BLaER1 (cell line): Measurements from ENCODE around the gene PIANP.
"Not testable (repeated sequence)": the region's sequence is repeated elsewhere in the genome, so short reads cannot be mapped to it uniquely, and the experiment has no call there.

Experiments
- H3K27ac ChIP-seq: shearing (Covaris generic); formaldehyde crosslinking; 2 replicates; pipeline ENCODE4 v1.8.1; 2022
- H3K27me3 ChIP-seq: shearing (Covaris generic); formaldehyde crosslinking; 2 replicates; pipeline ENCODE4 v1.8.1; 2022
- H3K36me3 ChIP-seq: shearing (Covaris generic); formaldehyde crosslinking; 2 replicates; pipeline ENCODE4 v1.8.1; 2022
- H3K4me1 ChIP-seq: shearing (Covaris generic); formaldehyde crosslinking; 2 replicates; pipeline ENCODE4 v1.8.1; 2022
- H3K4me2 ChIP-seq: shearing (Covaris generic); formaldehyde crosslinking; 2 replicates; pipeline ENCODE4 v1.8.1; 2022
- H3K4me3 ChIP-seq: shearing (Covaris generic); formaldehyde crosslinking; 2 replicates; pipeline ENCODE4 v1.8.1; 2022
- H3K9ac ChIP-seq: shearing (Covaris generic); formaldehyde crosslinking; 2 replicates; pipeline ENCODE4 v1.8.1; 2022
- H3K9me3 ChIP-seq: shearing (Covaris generic); formaldehyde crosslinking; 2 replicates; pipeline ENCODE4 v1.8.1; 2022
- H4K20me1 ChIP-seq: shearing (Covaris generic); formaldehyde crosslinking; 2 replicates; pipeline ENCODE4 v1.8.1; 2022
- Cebpa-rat ChIP-seq: shearing (Covaris generic); IDR thresholded peaks from 2 replicates; pipeline ENCODE4 v1.8.1; 2022

Gene PIANP

GRCh38 chr12:6734506-6735387 is 34.1 kb upstream of the PIANP start:
- Histone ChIP-seq H4K20me1 (peaks cover 7% of the 10 kb centered on the region; the same call in 1 of the 2 replicates), H3K36me3 (peaks cover 50% of the 10 kb centered on the region), H3K4me2 (no peak overlapping the region), H3K27me3 (no peaks in the 10 kb centered on the region), H3K9me3 (no peaks in the 10 kb centered on the region), H3K4me1 (peaks cover 24% of the 10 kb centered on the region), H3K4me3 (no peak overlapping the region), H3K27ac (no peak overlapping the region), H3K9ac (0 out of 2 replicates have a peak overlapping the region, but pooled peaks have one; percentile 2)
- no peak for TF ChIP-seq Cebpa-rat

GRCh38 chr12:6730169-6730568 is 29.6 kb upstream of the PIANP start:
- no peak overlapping the region for H3K4me3 ChIP-seq

GRCh38 chr12:6729186-6729585 is 28.6 kb upstream of the PIANP start:
- no peak overlapping the region for H3K9ac ChIP-seq
- H3K4me2 ChIP-seq = no peak overlapping the region
- H3K9me3 ChIP-seq = no peaks in the 10 kb centered on the region

More at GRCh38 chr12:6730169-6730568, 29.6 kb upstream of the PIANP start:
- Histone ChIP-seq H3K4me2 (peak overlapping the region; percentile 66), H3K36me3 (peaks cover 88% of the 10 kb centered on the region), H3K27me3 (no peaks in the 10 kb centered on the region), H3K4me1 (peaks cover 27% of the 10 kb centered on the region), H3K27ac (peak overlapping the region; percentile 36), H3K9me3 (no peaks in the 10 kb centered on the region), H4K20me1 (peaks cover 7% of the 10 kb centered on the region; the same call in 1 of the 2 replicates), H3K9ac (0 out of 2 replicates have a peak overlapping the region, but pooled peaks have one; percentile 5)
- TF ChIP-seq Cebpa-rat = no peak

GRCh38 chr12:6725350-6725749 is 24.7 kb upstream of the PIANP start:
- no peaks in the 10 kb centered on the region for H3K27me3 ChIP-seq
- peak overlapping the region; percentile 91 for H3K4me2 ChIP-seq
- H3K36me3 ChIP-seq = peaks cover 44% of the 10 kb centered on the region
- peaks cover 4% of the 10 kb centered on the region; the same call in 1 of the 2 replicates for H4K20me1 ChIP-seq
- TF ChIP-seq Cebpa-rat = no peak
- H3K4me1 ChIP-seq = peaks cover 29% of the 10 kb centered on the region
- no peak overlapping the region for H3K9ac ChIP-seq
- H3K4me3 ChIP-seq = no peak overlapping the region
- no peaks in the 10 kb centered on the region for H3K9me3 ChIP-seq
- H3K27ac ChIP-seq = no peak overlapping the region

More at GRCh38 chr12:6729186-6729585, 28.6 kb upstream of the PIANP start:
- peaks cover 7% of the 10 kb centered on the region; the same call in 1 of the 2 replicates for H4K20me1 ChIP-seq
- H3K27me3 ChIP-seq = no peaks in the 10 kb centered on the region
- no peak overlapping the region for H3K27ac ChIP-seq
- no peak for TF ChIP-seq Cebpa-rat
- no peak overlapping the region for H3K4me3 ChIP-seq
- H3K36me3 ChIP-seq = peaks cover 78% of the 10 kb centered on the region
- H3K4me1 ChIP-seq = peaks cover 37% of the 10 kb centered on the region

GRCh38 chr12:6724409-6724797 is 23.8 kb upstream of the PIANP start:
- peak overlapping the region; percentile 79 for H3K27ac ChIP-seq
- H3K4me2 ChIP-seq = peak overlapping the region; percentile 91

GRCh38 chr12:6723607-6724408 is 23.2 kb upstream of the PIANP start, which contains the start of gene COPS7A:
Gene COPS7A, plus strand, starts transcription at chr12:6724046. Its CDS starts 611 bp downstream, at chr12:6724657.
- no peak for TF ChIP-seq Cebpa-rat
- no peaks in the 10 kb centered on the region for H3K27me3 ChIP-seq

More at GRCh38 chr12:6724409-6724797, 23.8 kb upstream of the PIANP start:
- peak overlapping the region; percentile 71 for H3K4me3 ChIP-seq
- H3K4me1 ChIP-seq = peaks cover 20% of the 10 kb centered on the region
- peaks cover 35% of the 10 kb centered on the region for H3K36me3 ChIP-seq
- no peaks in the 10 kb centered on the region for H3K27me3 ChIP-seq
- H4K20me1 ChIP-seq = no peaks in the 10 kb centered on the region
- no peaks in the 10 kb centered on the region for H3K9me3 ChIP-seq
- peak overlapping the region; percentile 62 for H3K9ac ChIP-seq
- no peak for TF ChIP-seq Cebpa-rat

GRCh38 chr12:6722863-6723262 is 22.2 kb upstream of the PIANP start:
- Histone ChIP-seq H3K27ac (no peak overlapping the region), H3K4me1 (peaks cover 16% of the 10 kb centered on the region), H3K27me3 (no peaks in the 10 kb centered on the region), H3K9ac (no peak overlapping the region), H3K4me2 (peak overlapping the region; percentile 91; the same call in 1 of the 2 replicates), H3K36me3 (peaks cover 19% of the 10 kb centered on the region), H3K4me3 (no peak overlapping the region), H3K9me3 (no peaks in the 10 kb centered on the region), H4K20me1 (no peaks in the 10 kb centered on the region)
- no peak for TF ChIP-seq Cebpa-rat

More at GRCh38 chr12:6723607-6724408, 23.2 kb upstream of the PIANP start, which contains the start of gene COPS7A:
- Histone ChIP-seq H4K20me1 (no peaks in the 10 kb centered on the region), H3K9me3 (no peaks in the 10 kb centered on the region), H3K36me3 (peaks cover 29% of the 10 kb centered on the region), H3K4me1 (peaks cover 16% of the 10 kb centered on the region), H3K4me3 (peak within 1 kb of the TSS; percentile 71), H3K27ac (peak within 1 kb of the TSS; percentile 79), H3K9ac (peak within 1 kb of the TSS; percentile 62), H3K4me2 (peak within 1 kb of the TSS; percentile 91)

- no peak for TF ChIP-seq Cebpa-rat
- Histone ChIP-seq H3K27me3 (no peaks in the 10 kb centered on the region), H3K9me3 (no peaks in the 10 kb centered on the region), H3K4me2 (no peak overlapping the region), H4K20me1 (no peaks in the 10 kb centered on the region), H3K4me1 (no peaks in the 10 kb centered on the region), H3K4me3 (no peak overlapping the region), H3K27ac (no peak overlapping the region), H3K36me3 (no peaks in the 10 kb centered on the region), H3K9ac (no peak overlapping the region)
These were observed 16.3 kb upstream of the PIANP start for GRCh38 chr12:6716874-6717437.

- H3K27ac ChIP-seq, H3K9me3 ChIP-seq, H3K4me2 ChIP-seq, H3K4me1 ChIP-seq, H3K4me3 ChIP-seq, H3K9ac ChIP-seq, H4K20me1 ChIP-seq, H3K36me3 ChIP-seq, H3K27me3 ChIP-seq: not testable (repeated sequence)
These were observed 15.6 kb upstream of the PIANP start for GRCh38 chr12:6716031-6716873.
